HEK293 (cell line): Measurements from ENCODE around the gene MAGI2.

Experiments
- CTCF ChIA-PET: fragments of 350-600 bp; formaldehyde crosslinking; extraction: SDS; loops from one replicate; lab custom pipeline; 2021; ENCODE audit warnings: antibody characterized with exemption; lab: Yijun Ruan, JAX
- POLR2A ChIA-PET: fragments of 300-600 bp; formaldehyde crosslinking; extraction: SDS; loops from one replicate; lab custom pipeline; 2020; ENCODE audit warnings: antibody characterized with exemption, inconsistent platforms; lab: Yijun Ruan, JAX
- H3K27ac ChIP-seq: fragments of 200-500 bp; sonication (Bioruptor generic); 2 replicates; pipeline ENCODE4 v1.5.1; 2014; ENCODE audit warnings: low read depth, low read length, control low read depth, inconsistent platforms; ENCODE audit errors: extremely low read depth
- H3K36me3 ChIP-seq, 2 experiments: fragments of 200-500 bp in 1 of 2; sonication (Bioruptor generic) in 1 of 2; 1 replicate in 1 of 2; 2 replicates in 1 of 2; pipeline ENCODE4 v1.5.1; 2014 to 2017; ENCODE audit warnings: inconsistent platforms in 2 of 2, low read length in 2 of 2; ENCODE audit not compliant: control insufficient read depth in 2 of 2, insufficient read depth in 1 of 2
- H3K4me1 ChIP-seq: fragments of 200-500 bp; sonication (Bioruptor generic); 2 replicates; pipeline ENCODE4 v1.5.1; 2014; ENCODE audit warnings: mild to moderate bottlenecking, low read length, inconsistent platforms; ENCODE audit not compliant: control insufficient read depth, insufficient read depth
- H3K4me3 ChIP-seq: 2 replicates; pipeline ENCODE4 v1.5.1; 2011; ENCODE audit warnings: low read depth, mild to moderate bottlenecking, control low read depth, low read length, moderate library complexity
- H3K9me3 ChIP-seq: fragments of 200-500 bp; sonication (Bioruptor generic); 2 replicates; pipeline ENCODE4 v1.5.1; 2014; ENCODE audit warnings: low read depth, low read length, inconsistent platforms; ENCODE audit not compliant: control insufficient read depth, insufficient read depth
- GLI2 ChIP-seq: fragments of 450-650 bp; formaldehyde crosslinking; IDR thresholded peaks from 2 replicates; pipeline ENCODE4; 2017; ENCODE audit warnings: missing biosample characterization, missing genetic modification characterization, low read depth, borderline replicate concordance
- KLF7 ChIP-seq: fragments of 450-650 bp; formaldehyde crosslinking; IDR thresholded peaks from 2 replicates; pipeline ENCODE4 v1.5.1; 2016; ENCODE audit warnings: missing biosample characterization, missing genetic modification characterization, borderline replicate concordance
- MZF1 ChIP-seq: fragments of 450-650 bp; formaldehyde crosslinking; IDR thresholded peaks from 2 replicates; pipeline ENCODE4 v1.5.1; 2017; ENCODE audit warnings: missing biosample characterization, missing genetic modification characterization, borderline replicate concordance
- OSR2 ChIP-seq: fragments of 450-650 bp; formaldehyde crosslinking; IDR thresholded peaks from 2 replicates; pipeline ENCODE4 v1.5.1; 2016; ENCODE audit warnings: missing biosample characterization, missing genetic modification characterization
- PRDM10 ChIP-seq: fragments of 450-650 bp; formaldehyde crosslinking; IDR thresholded peaks from 2 replicates; pipeline ENCODE4 v1.5.1; 2016; ENCODE audit warnings: missing biosample characterization, missing genetic modification characterization
- SCRT1 ChIP-seq: fragments of 450-650 bp; formaldehyde crosslinking; IDR thresholded peaks from 2 replicates; pipeline ENCODE4 v1.5.1; 2016; ENCODE audit warnings: missing biosample characterization, missing genetic modification characterization, borderline replicate concordance
- ZBTB49 ChIP-seq: fragments of 450-650 bp; formaldehyde crosslinking; IDR thresholded peaks from 2 replicates; pipeline ENCODE4 v1.5.1; 2016; ENCODE audit warnings: missing biosample characterization, missing genetic modification characterization, low read depth
- ZFP3 ChIP-seq: fragments of 450-650 bp; formaldehyde crosslinking; IDR thresholded peaks from 2 replicates; pipeline ENCODE4 v1.5.1; 2016; ENCODE audit warnings: low read depth, missing biosample characterization, missing genetic modification characterization
- ZNF10 ChIP-seq: fragments of 450-650 bp; formaldehyde crosslinking; IDR thresholded peaks from 2 replicates; pipeline ENCODE4 v1.5.1; 2017; ENCODE audit warnings: missing biosample characterization, missing genetic modification characterization
- ZNF138 ChIP-seq: fragments of 450-650 bp; formaldehyde crosslinking; IDR thresholded peaks from 2 replicates; pipeline ENCODE4 v1.5.1; 2016; ENCODE audit warnings: missing biosample characterization, missing genetic modification characterization, borderline replicate concordance
- ZNF184 ChIP-seq: fragments of 450-650 bp; IDR thresholded peaks from 2 replicates; pipeline ENCODE4 v1.5.1; 2018; ENCODE audit warnings: missing biosample characterization, mild to moderate bottlenecking, missing genetic modification characterization
- ZNF274 ChIP-seq, 2 experiments: fragments of 200-500 bp in 1 of 2; fragments of 450-650 bp in 1 of 2; sonication (Bioruptor generic) in 1 of 2; formaldehyde crosslinking in 1 of 2; IDR thresholded peaks; 2 replicates each; pipeline versions ENCODE4 v1.5.1 to v1.6.1; 2014 to 2016; ENCODE audit warnings: borderline replicate concordance in 1 of 2, inconsistent platforms in 1 of 2, low read length in 1 of 2, missing biosample characterization in 1 of 2, missing genetic modification characterization in 1 of 2
- ZNF302 ChIP-seq: fragments of 450-650 bp; formaldehyde crosslinking; IDR thresholded peaks from 2 replicates; pipeline ENCODE4 v1.5.1; 2016; ENCODE audit warnings: missing biosample characterization, missing genetic modification characterization, low read depth
- ZNF341 ChIP-seq: fragments of 450-650 bp; formaldehyde crosslinking; IDR thresholded peaks from 2 replicates; pipeline ENCODE4; 2016; ENCODE audit warnings: low read depth, missing biosample characterization, missing genetic modification characterization
- ZNF426 ChIP-seq: fragments of 450-650 bp; formaldehyde crosslinking; IDR thresholded peaks from 2 replicates; pipeline ENCODE4 v1.5.1; 2017; ENCODE audit warnings: missing biosample characterization, missing genetic modification characterization, mild to moderate bottlenecking, inconsistent platforms, moderate library complexity
- ZNF558 ChIP-seq: fragments of 450-650 bp; formaldehyde crosslinking; IDR thresholded peaks from 2 replicates; pipeline ENCODE4 v1.5.1; 2016; ENCODE audit warnings: missing biosample characterization, missing genetic modification characterization
- ZNF624 ChIP-seq: fragments of 450-650 bp; formaldehyde crosslinking; IDR thresholded peaks from 2 replicates; pipeline ENCODE4 v1.5.1; 2017; ENCODE audit warnings: missing biosample characterization, missing genetic modification characterization
- ZNF664 ChIP-seq: fragments of 450-650 bp; formaldehyde crosslinking; IDR thresholded peaks from 2 replicates; pipeline ENCODE4 v1.5.1; 2016; ENCODE audit warnings: missing biosample characterization, missing genetic modification characterization
- TF ChIP-seq, protein P1 (sequence below): fragments of 450-650 bp; formaldehyde crosslinking; IDR thresholded peaks from 2 replicates; pipeline ENCODE4 v1.5.1; 2016; ENCODE audit warnings: missing biosample characterization, missing genetic modification characterization
- TF ChIP-seq, protein P2 (sequence below): fragments of 450-650 bp; formaldehyde crosslinking; IDR thresholded peaks from 2 replicates; pipeline ENCODE4; 2016; ENCODE audit warnings: missing biosample characterization, missing genetic modification characterization

Gene MAGI2

DNA sequence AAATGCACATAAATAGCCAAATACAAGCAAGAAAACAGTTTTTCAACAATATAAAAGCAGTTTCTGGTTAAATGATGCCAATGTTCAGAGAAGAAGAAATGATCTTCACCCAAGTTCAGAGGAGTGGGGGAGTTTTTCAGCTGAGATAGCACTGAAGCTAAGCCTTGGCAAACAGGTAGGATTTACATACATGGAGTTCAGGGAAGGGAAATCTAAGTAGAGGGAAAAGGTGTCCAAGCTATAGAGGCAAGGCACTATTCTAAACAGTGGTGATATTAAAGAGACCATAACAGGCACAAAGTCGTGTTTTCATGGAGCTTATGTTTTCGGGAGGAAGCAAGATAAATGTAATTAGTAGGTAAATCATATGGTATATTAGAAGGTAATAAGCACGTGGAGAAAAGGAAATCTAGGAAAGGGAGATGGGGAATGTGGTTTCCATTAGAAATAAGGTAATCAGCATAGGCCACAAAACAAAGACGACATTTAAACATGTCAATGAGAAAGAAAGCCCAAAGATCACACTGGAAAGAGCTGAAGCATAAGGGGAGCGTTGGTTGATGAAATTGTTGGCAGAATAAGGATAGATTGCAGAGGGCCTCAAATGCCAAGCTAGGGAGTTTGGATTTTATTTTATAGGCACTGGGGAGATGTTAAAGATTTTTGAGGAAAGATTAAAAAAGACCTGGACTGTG is 704.3 kb downstream of the MAGI2 start:
- no peaks in the 10 kb centered on the region for H3K4me1 ChIP-seq

More for the DNA sequence above, 704.3 kb downstream of the MAGI2 start:
- ChIA-PET POLR2A (no interaction called here), CTCF (interaction anchor here (0.7 kb wide), 1 partner anchor 239 kb away, joined by 3 read pairs; no protein-coding TSS in a partner anchor)
- TF ChIP-seq SCRT1 (tag by site-specific recombination), result no peak
- TF ChIP-seq ZNF664, result no peak
- no peak for TF ChIP-seq ZNF302 (tag by site-specific recombination)
- no peak for TF ChIP-seq ZNF624 (tag by site-specific recombination)
- no peak for TF ChIP-seq ZFP3 (tag by site-specific recombination)
- TF ChIP-seq MZF1, result no peak
- no peak for TF ChIP-seq ZBTB49 (tag by site-specific recombination)
- no peak for TF ChIP-seq PRDM10 (tag by site-specific recombination)
- TF ChIP-seq ZNF138 (tag by site-specific recombination), result no peak
- no peak for TF ChIP-seq ZNF426 (tag by site-specific recombination)
- no peak for TF ChIP-seq ZNF10 (tag by site-specific recombination)
- TF ChIP-seq, protein P1, sequence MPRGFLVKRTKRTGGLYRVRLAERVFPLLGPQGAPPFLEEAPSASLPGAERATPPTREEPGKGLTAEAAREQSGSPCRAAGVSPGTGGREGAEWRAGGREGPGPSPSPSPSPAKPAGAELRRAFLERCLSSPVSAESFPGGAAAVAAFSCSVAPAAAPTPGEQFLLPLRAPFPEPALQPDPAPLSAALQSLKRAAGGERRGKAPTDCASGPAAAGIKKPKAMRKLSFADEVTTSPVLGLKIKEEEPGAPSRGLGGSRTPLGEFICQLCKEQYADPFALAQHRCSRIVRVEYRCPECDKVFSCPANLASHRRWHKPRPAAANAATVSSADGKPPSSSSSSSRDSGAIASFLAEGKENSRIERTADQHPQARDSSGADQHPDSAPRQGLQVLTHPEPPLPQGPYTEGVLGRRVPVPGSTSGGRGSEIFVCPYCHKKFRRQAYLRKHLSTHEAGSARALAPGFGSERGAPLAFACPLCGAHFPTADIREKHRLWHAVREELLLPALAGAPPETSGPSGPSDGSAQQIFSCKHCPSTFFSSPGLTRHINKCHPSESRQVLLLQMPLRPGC (tag by site-specific recombination), result no peak
- no peak for TF ChIP-seq OSR2 (tag by site-specific recombination)
- TF ChIP-seq KLF7, result no peak
- TF ChIP-seq ZNF274 (IDR thresholded peaks at IDR 0.05; ENCODE audit: low read length), result no peak
- no peak for TF ChIP-seq ZNF274 (tag by site-specific recombination; IDR thresholded peaks at IDR 0.05; ENCODE audit: borderline replicate concordance)
- TF ChIP-seq, protein P2, sequence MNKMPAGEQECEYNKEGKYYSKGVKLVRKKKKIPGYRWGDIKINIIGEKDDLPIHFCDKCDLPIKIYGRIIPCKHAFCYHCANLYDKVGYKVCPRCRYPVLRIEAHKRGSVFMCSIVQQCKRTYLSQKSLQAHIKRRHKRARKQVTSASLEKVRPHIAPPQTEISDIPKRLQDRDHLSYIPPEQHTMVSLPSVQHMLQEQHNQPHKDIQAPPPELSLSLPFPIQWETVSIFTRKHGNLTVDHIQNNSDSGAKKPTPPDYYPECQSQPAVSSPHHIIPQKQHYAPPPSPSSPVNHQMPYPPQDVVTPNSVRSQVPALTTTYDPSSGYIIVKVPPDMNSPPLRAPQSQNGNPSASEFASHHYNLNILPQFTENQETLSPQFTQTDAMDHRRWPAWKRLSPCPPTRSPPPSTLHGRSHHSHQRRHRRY, result no peak
- no peak for TF ChIP-seq GLI2 (tag by site-specific recombination)
- no peak for TF ChIP-seq ZNF558 (tag by site-specific recombination)
- TF ChIP-seq ZNF184 (tag by site-specific recombination), result no peak
- TF ChIP-seq ZNF341 (tag by site-specific recombination), result no peak
- H3K27ac ChIP-seq, result no peak overlapping the region
- H3K4me3 ChIP-seq, result no peak overlapping the region
- H3K36me3 ChIP-seq, result no peaks in the 10 kb centered on the region
- H3K9me3 ChIP-seq, result no peaks in the 10 kb centered on the region
